Measurements from ENCODE around the gene CLDN10.
"Not testable (repeated sequence)": the region's sequence is repeated elsewhere in the genome, so short reads cannot be mapped to it uniquely, and the experiment has no call there.

The CLDN10 gene

GRCh38 chr13:95536632-95537241 is 15.8 kb upstream of the CLDN10 start:
- H3K4me3 ChIP-seq (ENCODE audit: low read depth, low read length) = no peak overlapping the region
- DNase-seq (ENCODE audit: low read depth) = no peak

DNA sequence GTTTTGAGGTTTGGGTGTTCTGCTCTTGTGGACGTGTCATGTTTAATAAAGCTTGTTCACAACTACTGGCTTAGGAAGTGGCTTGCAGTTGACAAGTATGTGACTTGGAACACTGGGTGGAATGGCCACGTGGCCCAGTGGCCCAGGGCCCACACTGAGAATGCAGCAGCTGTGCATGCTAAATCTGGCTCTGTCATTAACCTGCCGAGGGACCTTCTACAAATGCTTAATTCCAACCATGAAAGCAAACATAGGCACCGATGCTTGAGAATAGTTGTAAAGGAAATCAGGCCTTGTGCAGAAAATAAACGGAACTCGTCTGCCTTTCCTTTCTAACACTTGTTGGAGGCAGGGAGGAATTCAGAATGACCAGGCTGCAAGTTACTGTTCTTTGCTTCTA is 11.6 kb upstream of the CLDN10 start:
- no peak overlapping the region for H3K4me3 ChIP-seq (ENCODE audit: low read depth, low read length)
- DNase-seq (ENCODE audit: low read depth) = no peak

- H3K4me3 ChIP-seq (ENCODE audit: low read depth, low read length) = no peak overlapping the region
- DNase-seq (ENCODE audit: low read depth) = no peak
These were observed 11.2 kb upstream of the CLDN10 start for GRCh38 chr13:95541308-95541707.

DNA sequence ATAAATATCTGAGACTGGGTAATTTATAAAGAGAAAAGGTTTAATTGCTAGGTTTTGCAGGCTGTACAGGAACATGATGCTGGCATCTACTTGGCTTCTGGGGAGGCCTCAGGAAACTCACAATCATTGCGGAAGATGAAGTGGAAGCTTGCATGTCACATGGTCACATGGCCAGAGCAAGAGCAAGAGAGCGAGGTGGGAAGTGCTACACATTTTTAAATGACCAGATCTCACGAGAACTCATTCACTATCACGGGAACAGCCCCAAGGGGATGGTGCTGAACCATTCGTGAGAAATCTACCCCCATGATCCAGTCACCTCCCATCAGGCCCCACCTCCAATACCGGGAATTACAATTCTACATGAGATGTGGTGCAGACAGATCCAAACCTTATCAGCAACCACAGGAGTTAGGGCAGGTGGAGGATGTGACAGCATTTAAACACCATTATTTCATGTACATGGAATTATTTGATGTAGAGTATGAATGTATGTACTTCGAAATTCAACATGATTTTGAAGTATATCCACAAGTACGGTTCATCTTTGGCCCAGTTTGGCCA is 10.5 kb upstream of the CLDN10 start:
- no peak for DNase-seq (ENCODE audit: low read depth)
- H3K4me3 ChIP-seq (ENCODE audit: low read depth, low read length) = no peak overlapping the region

GRCh38 chr13:95544293-95544692 is 8.2 kb upstream of the CLDN10 start:
- DNase-seq (ENCODE audit: low read depth) = no peak
- no peak overlapping the region for H3K4me3 ChIP-seq (ENCODE audit: low read depth, low read length)

- no peak for DNase-seq (ENCODE audit: low read depth)
- no peak overlapping the region for H3K4me3 ChIP-seq (ENCODE audit: low read depth, low read length)
These were observed 5.6 kb upstream of the CLDN10 start for GRCh38 chr13:95546919-95547318.

DNA sequence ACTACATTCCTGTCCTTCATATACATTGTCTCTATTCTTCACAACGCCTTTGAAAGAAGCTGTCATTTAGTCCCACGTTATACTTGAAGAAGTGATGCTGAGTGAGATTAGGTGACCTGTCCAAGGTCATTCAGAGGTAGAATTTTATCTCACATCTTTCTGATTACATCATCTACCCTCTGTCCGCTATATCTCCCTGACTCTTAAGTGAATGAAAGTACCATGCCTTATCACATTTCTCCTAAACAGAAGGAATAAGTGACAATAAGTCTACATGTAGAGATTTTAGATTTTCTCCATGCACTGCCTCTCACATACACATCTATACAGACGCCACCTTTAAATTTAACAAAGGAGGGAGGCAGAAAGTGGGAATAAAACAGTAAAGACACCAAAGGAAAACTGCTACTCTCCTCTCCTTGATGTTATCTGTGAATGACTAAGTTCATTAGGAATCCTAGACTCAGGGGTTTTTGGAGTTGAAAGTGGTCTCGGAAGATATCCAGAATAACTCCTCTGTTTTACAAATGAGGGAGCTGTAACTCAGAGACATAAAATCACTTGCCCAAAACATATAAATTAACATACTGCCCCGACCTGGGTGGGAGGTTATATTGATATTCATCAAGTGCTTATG is 4.9 kb upstream of the CLDN10 start:
- no peak for DNase-seq (ENCODE audit: low read depth)
- H3K4me3 ChIP-seq (ENCODE audit: low read depth, low read length) = no peak overlapping the region

DNA sequence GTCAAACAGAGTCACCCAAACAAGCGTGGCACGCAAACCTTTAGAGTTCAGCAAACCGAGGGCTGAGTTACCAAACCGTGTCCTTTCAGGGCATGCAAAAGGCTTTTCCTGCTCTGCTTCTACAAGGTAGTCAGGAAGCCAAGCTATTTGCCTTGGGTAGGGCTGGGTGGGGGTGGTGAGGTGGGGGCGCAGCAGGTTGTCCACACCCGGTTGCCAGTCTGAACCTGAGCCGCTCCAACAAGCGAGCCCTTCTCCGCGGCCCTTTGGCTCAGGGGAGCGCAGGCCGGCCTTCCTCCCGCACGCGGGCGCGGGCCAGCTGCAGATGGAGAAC is 347 bp upstream of the CLDN10 start:
- no peak overlapping the region for H3K4me3 ChIP-seq (ENCODE audit: low read depth, low read length)
- no peak for DNase-seq (ENCODE audit: low read depth)

DNA sequence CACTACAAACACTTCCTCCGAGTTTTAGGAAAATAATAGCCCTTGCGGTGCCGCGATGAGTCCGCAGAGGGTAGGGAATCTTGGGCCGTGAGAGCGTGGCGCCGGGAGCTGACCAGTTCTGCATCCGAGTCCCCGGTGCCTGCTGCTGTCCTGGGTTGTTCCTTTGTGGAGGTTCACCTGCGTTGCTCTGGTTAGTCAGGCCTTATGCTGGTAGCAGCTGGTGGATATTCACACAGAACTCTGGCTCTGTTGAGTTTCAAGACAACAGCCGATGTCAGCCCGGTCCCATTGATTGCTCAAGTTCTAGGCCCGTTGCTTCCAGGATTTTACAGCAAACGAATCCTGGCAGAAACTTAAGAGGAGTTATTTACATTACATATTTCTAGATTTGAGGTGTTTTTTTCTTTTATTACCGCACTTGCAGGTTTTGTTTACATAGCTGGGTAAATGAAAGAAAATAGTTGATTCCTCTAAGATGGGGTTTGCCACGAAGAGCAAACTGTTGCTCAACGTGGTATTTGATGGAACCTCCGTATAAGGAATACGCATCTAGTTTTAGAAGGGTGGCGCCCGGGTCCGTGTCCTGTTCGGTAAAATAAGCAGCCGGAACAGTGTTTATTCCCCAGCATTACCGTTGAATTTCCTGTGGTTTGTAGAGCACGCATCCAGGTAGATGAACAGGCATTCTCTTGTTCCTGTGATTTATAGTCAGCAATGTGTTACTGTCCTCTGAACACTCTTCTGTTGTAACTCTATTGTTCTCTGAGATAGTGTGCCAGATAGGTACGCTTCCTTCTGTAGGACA is 1.3 kb downstream of the CLDN10 start:
- H3K4me3 ChIP-seq (ENCODE audit: low read depth, low read length) = no peak overlapping the region
- no peak for DNase-seq (ENCODE audit: low read depth)

DNA sequence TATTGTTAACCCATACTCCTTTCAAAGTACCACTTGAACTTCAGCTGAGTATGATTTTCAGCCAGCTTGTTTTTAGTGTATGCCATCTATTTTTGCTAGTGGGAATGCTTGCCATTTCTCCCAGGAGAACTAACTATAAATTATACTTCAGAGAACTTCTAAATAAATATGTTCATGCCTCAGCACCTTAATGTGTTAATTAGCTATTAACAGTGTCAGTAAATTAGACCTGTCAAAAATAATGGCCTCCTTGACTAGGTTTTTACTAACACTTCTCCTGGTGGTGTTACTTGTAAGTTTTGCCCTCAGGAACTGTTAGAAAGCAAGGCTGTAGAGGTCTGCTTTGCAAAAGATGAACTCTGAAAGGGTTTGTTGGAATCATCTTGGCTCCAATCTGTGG is 4.5 kb downstream of the CLDN10 start:
- no peak for DNase-seq (ENCODE audit: low read depth)

DNA sequence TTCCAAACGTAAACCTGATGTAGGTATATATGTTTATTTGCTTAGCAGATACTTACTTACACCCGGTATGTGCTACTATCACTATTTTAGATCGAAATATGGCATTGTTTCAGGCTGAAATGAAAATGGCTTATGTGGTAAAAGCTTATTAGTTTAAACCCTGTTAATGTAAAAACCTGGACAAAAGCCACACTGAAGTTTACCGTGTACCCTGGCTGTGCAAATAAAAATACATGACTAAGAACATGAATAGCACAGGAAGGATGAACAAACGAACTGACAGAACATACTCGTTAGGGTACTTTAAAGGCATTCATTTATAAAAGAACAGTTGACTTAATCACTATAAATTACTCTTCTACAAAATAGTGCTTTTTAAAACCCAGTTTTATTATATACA is 6.6 kb downstream of the CLDN10 start:
- no peak for DNase-seq (ENCODE audit: low read depth)

More for the DNA sequence above, 4.5 kb downstream of the CLDN10 start:
- H3K4me3 ChIP-seq (ENCODE audit: low read depth, low read length) = no peak overlapping the region

DNA sequence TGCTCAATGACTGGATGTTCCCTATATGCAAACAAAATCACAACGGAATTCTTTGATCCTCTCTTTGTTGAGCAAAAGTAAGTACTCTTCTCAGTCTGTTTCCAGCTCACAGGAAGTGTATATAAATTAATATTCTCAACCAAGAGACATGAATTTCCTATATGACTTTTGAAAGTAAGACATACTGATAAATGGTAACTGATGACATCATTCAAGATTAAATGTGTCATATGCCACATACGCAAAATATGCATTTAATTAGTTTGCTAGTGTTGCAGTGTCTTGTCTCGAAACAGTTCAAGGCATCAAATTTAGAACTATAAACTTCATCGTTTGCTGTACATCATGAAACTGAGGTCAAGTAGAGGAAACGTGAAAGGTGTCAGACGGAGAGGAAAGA is 7.9 kb downstream of the CLDN10 start:
- no peak overlapping the region for H3K4me3 ChIP-seq (ENCODE audit: low read depth, low read length)
- no peak for DNase-seq (ENCODE audit: low read depth)

More for the DNA sequence above, 6.6 kb downstream of the CLDN10 start:
- H3K4me3 ChIP-seq (ENCODE audit: low read depth, low read length) = no peak overlapping the region

GRCh38 chr13:95564091-95564490 is 11.6 kb downstream of the CLDN10 start:
- DNase-seq (ENCODE audit: low read depth) = no peak
- no peak overlapping the region for H3K4me3 ChIP-seq (ENCODE audit: low read depth, low read length)

DNA sequence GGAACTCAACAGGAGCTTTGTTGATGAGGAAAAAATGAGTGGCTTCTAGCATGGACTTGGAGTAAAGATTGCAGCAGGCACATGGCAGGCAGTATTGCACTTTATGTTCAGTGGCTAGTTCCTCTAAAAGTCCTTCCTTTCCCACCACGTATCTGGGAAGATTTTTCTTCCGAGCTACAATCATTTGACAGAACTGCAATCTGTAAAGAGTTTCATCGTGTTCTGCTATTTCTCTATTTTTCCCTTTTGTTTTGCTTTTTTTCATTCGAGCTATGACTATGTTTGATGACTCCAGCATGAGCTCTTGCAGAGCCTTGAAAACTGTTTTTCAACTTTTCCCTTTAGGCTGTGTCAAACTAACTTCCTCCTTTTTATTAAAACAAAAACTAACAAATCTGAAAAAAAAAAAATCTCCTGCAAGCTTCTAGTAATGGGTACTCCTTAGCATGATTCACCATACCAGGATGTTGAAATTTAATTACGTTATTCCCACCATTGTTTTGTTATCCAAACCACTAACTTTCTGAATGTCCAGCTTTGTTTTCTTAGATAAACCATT is 12.3 kb downstream of the CLDN10 start:
- DNase-seq (ENCODE audit: low read depth) = peak; percentile 31
- no peak overlapping the region for H3K4me3 ChIP-seq (ENCODE audit: low read depth, low read length)

- DNase-seq (ENCODE audit: low read depth); H3K4me3 ChIP-seq (ENCODE audit: low read depth, low read length): not testable (repeated sequence)
These were observed 13.2 kb downstream of the CLDN10 start for GRCh38 chr13:95565758-95566157.

DNA sequence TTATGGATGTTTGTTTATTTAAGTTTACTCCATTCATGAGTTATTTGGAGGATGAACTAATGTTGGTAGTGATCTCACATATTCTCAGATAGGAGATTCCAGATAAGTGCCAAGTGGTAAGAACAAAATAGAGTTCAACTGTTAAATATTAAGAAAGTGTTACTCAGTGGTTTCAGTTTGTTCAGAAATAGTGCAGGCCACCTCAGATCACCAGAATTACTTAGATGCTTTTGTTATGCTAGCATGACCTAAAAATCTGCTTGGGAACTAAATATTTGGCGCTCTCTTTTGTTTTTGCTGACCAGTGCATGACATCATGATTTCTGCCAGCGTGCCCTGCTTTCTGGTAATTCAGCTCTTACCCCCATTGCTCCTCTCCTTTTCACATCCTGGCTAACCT is 15.6 kb downstream of the CLDN10 start:
- no peak overlapping the region for H3K4me3 ChIP-seq (ENCODE audit: low read depth, low read length)
- DNase-seq (ENCODE audit: low read depth) = no peak

DNA sequence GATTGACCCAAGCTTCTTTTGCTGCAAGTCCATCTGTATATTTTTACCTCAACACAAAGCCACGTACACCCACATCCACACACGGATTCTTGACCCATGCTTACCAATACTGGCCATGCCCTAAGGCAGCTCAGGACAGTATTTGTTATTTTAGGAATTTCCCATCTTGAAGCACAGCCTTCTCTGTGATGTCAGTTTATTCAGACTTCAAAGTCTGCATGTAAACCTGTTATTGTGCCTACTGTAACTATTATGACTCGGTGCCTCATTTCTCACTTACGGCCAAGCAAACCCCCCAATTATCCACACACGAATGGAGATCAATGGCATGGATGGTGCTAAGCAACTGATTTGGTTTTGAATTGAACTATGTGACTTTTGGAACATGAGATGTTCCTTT is 17.5 kb downstream of the CLDN10 start:
- no peak overlapping the region for H3K4me3 ChIP-seq (ENCODE audit: low read depth, low read length)
- DNase-seq (ENCODE audit: low read depth) = no peak

DNA sequence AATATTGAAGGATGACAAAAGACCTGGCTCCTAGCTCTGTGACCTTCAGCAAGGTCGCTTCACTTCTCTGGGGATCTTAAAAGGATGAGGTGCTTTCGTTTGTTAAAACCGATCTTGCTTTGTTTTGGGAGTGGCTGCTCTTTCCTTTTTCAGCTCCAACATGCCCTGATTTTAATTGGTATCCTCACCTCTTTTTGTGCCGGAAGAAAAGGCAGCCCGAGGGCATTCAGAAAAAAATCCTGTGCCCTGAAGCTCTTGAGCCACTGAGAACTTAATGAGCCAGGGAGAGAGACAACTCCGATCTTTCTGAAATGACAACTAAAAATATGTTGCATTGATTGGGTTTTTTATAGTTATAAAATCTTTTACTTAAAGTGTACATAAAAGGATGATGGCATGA is 19.4 kb downstream of the CLDN10 start:
- no peak overlapping the region for H3K4me3 ChIP-seq (ENCODE audit: low read depth, low read length)
- no peak for DNase-seq (ENCODE audit: low read depth)

GRCh38 chr13:95573221-95573620 is 20.7 kb downstream of the CLDN10 start:
- no peak overlapping the region for H3K4me3 ChIP-seq (ENCODE audit: low read depth, low read length)
- peak; percentile 31 for DNase-seq (ENCODE audit: low read depth)

GRCh38 chr13:95579303-95579702 is 26.8 kb downstream of the CLDN10 start:
- H3K4me3 ChIP-seq (ENCODE audit: low read depth, low read length) = no peak overlapping the region
- no peak for DNase-seq (ENCODE audit: low read depth)

Data from skeletal muscle cell (primary cell).